ENCODE measurements around the gene GK.

DNA sequence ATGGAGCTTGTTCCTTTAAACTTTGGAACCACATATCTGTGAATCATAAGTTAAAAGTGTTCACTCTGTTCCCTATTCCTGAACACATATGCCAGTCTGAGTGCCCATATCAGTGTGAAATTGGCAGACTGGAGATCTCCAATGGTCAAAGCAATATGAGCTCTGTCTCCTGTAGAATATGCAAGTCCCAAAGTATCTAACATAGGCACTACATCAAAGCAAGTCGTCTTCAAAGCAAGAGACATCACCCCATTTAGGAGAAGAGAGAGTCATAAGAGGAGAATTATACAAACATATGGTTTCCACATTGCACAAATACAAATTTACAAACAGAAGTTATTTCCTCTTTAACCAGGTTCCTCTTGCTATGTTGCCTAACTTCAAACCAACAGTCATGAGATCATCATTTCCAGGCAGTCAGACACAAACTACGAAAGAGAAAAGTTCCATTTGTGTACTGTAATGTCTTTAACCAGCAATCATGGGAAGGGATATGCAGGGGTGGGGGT, 9.9 kb upstream of the GK start:
- TF ChIP-seq CREB1 (CRISPR knock-in tag; IDR thresholded peaks at IDR 0.05) (no peak), GTF2I (CRISPR knock-in tag; conservative IDR thresholded peaks at IDR 0.05) (no peak), PRRX2 (CRISPR knock-in tag; IDR thresholded peaks at IDR 0.05) (no peak), ZNF121 (CRISPR knock-in tag; IDR thresholded peaks at IDR 0.05) (no peak), ZNF317 (CRISPR knock-in tag; IDR thresholded peaks at IDR 0.05; ENCODE audit: borderline replicate concordance, low read depth) (no peak), NFYB (CRISPR knock-in tag; conservative IDR thresholded peaks at IDR 0.05; ENCODE audit: low read depth) (no peak)
- TF ChIP-seq, protein P1, sequence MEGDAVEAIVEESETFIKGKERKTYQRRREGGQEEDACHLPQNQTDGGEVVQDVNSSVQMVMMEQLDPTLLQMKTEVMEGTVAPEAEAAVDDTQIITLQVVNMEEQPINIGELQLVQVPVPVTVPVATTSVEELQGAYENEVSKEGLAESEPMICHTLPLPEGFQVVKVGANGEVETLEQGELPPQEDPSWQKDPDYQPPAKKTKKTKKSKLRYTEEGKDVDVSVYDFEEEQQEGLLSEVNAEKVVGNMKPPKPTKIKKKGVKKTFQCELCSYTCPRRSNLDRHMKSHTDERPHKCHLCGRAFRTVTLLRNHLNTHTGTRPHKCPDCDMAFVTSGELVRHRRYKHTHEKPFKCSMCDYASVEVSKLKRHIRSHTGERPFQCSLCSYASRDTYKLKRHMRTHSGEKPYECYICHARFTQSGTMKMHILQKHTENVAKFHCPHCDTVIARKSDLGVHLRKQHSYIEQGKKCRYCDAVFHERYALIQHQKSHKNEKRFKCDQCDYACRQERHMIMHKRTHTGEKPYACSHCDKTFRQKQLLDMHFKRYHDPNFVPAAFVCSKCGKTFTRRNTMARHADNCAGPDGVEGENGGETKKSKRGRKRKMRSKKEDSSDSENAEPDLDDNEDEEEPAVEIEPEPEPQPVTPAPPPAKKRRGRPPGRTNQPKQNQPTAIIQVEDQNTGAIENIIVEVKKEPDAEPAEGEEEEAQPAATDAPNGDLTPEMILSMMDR (IDR thresholded peaks at IDR 0.05): no peak
- TF ChIP-seq, protein P2, sequence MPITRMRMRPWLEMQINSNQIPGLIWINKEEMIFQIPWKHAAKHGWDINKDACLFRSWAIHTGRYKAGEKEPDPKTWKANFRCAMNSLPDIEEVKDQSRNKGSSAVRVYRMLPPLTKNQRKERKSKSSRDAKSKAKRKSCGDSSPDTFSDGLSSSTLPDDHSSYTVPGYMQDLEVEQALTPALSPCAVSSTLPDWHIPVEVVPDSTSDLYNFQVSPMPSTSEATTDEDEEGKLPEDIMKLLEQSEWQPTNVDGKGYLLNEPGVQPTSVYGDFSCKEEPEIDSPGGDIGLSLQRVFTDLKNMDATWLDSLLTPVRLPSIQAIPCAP (CRISPR knock-in tag; IDR thresholded peaks at IDR 0.05): no peak
- TF ChIP-seq, protein P3, sequence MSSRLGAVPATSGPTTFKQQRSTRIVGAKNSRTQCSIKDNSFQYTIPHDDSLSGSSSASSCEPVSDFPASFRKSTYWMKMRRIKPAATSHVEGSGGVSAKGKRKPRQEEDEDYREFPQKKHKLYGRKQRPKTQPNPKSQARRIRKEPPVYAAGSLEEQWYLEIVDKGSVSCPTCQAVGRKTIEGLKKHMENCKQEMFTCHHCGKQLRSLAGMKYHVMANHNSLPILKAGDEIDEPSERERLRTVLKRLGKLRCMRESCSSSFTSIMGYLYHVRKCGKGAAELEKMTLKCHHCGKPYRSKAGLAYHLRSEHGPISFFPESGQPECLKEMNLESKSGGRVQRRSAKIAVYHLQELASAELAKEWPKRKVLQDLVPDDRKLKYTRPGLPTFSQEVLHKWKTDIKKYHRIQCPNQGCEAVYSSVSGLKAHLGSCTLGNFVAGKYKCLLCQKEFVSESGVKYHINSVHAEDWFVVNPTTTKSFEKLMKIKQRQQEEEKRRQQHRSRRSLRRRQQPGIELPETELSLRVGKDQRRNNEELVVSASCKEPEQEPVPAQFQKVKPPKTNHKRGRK (CRISPR knock-in tag; IDR thresholded peaks at IDR 0.05; ENCODE audit: borderline replicate concordance): no peak
- TF ChIP-seq, protein P4, sequence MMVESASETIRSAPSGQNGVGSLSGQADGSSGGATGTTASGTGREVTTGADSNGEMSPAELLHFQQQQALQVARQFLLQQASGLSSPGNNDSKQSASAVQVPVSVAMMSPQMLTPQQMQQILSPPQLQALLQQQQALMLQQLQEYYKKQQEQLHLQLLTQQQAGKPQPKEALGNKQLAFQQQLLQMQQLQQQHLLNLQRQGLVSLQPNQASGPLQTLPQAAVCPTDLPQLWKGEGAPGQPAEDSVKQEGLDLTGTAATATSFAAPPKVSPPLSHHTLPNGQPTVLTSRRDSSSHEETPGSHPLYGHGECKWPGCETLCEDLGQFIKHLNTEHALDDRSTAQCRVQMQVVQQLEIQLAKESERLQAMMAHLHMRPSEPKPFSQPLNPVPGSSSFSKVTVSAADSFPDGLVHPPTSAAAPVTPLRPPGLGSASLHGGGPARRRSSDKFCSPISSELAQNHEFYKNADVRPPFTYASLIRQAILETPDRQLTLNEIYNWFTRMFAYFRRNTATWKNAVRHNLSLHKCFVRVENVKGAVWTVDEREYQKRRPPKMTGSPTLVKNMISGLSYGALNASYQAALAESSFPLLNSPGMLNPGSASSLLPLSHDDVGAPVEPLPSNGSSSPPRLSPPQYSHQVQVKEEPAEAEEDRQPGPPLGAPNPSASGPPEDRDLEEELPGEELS (CRISPR knock-in tag; IDR thresholded peaks at IDR 0.05): no peak
- TF ChIP-seq, protein P5, sequence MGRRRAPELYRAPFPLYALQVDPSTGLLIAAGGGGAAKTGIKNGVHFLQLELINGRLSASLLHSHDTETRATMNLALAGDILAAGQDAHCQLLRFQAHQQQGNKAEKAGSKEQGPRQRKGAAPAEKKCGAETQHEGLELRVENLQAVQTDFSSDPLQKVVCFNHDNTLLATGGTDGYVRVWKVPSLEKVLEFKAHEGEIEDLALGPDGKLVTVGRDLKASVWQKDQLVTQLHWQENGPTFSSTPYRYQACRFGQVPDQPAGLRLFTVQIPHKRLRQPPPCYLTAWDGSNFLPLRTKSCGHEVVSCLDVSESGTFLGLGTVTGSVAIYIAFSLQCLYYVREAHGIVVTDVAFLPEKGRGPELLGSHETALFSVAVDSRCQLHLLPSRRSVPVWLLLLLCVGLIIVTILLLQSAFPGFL (CRISPR knock-in tag; IDR thresholded peaks at IDR 0.05; ENCODE audit: borderline replicate concordance): no peak
